ENCODE results near the gene MYO1D.

DNA sequence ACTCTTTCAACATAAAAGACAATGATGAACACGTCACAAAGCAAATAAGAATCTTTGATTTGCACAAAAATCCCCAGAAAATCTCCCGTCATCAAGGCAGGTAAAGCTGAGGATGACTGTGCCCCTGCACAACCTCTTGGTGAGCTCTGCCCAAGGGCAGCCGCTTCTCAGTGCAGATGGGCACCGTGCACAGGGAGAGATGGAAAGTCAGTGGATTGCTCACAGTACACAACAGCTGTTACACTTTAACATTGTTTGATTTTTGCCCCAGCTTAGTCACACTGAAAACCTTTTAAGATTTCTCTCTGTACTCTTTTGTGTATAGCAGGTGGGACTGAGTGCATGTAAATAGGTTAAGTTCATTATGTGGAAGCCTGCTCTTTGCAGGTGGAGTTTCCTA lies 285.9 kb downstream of the MYO1D start:
- TF ChIP-seq EZH2 (conservative IDR thresholded peaks at IDR 0.05; ENCODE audit: low read depth, low read length) (no peak), JUN (CRISPR knock-in tag; IDR thresholded peaks at IDR 0.05) (no peak), AKNA (CRISPR knock-in tag; IDR thresholded peaks at IDR 0.05; ENCODE audit: borderline replicate concordance) (no peak), NR2F2 (IDR thresholded peaks at IDR 0.05; ENCODE audit: borderline replicate concordance, low read depth) (no peak), USF2 (IDR thresholded peaks at IDR 0.05; ENCODE audit: low read depth, low read length) (no peak), USF2 (CRISPR knock-in tag; IDR thresholded peaks at IDR 0.05; ENCODE audit: borderline replicate concordance) (no peak), GPN1 (CRISPR knock-in tag; IDR thresholded peaks at IDR 0.05; ENCODE audit: borderline replicate concordance) (no peak), RFX5 (IDR thresholded peaks at IDR 0.05; ENCODE audit: low read depth, low read length) (no peak), U2AF1 (optimal IDR thresholded peaks at IDR 0.05; ENCODE audit: low read depth, low read length) (no peak), RAD21 (CRISPR knock-in tag; IDR thresholded peaks at IDR 0.05) (no peak)
- TF ChIP-seq, protein P1, sequence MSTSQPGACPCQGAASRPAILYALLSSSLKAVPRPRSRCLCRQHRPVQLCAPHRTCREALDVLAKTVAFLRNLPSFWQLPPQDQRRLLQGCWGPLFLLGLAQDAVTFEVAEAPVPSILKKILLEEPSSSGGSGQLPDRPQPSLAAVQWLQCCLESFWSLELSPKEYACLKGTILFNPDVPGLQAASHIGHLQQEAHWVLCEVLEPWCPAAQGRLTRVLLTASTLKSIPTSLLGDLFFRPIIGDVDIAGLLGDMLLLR (CRISPR knock-in tag; IDR thresholded peaks at IDR 0.05), result no peak

Data from HepG2 (cell line).